H1 (cell line): ENCODE measurements around the gene OVCA2. TPM values are rescaled to one million over a fixed set of nuclear protein-coding genes. Genes with fewer than 3 reads are reported as not detected.

ENCODE experiments used
- CTCF ChIA-PET: fragments of 300-600 bp; sonication (Branson Sonifier 250); formaldehyde crosslinking; loops from one replicate; lab custom pipeline; 2021; ENCODE audit not compliant: partially characterized antibody; lab: Charles Lee
- POLR2A ChIA-PET: fragments of 300-600 bp; sonication (Branson Sonifier 250); formaldehyde crosslinking; loops from one replicate; lab custom pipeline; 2021; ENCODE audit warnings: inconsistent platforms; ENCODE audit not compliant: partially characterized antibody; lab: Charles Lee
- DNase-seq, 2 experiments: peaks; one replicate each; pipeline versions ENCODE4 v3.0.0 to v3.0.0-alpha.2; 2010 to 2022; ENCODE audit warnings: low spot score in 2 of 2, low read depth in 1 of 2, mixed read lengths in 1 of 2
- FAIRE-seq: peaks from 2 replicates; lab custom pipeline; 2011; peaks lifted over from hg19 to GRCh38; lab: Jason Lieb, UNC
- H2AFZ ChIP-seq: 2 replicates; pipeline ENCODE4 v1.8.1; 2012; ENCODE audit warnings: low read length, inconsistent platforms
- H2AK5ac ChIP-seq: 2 replicates; pipeline ENCODE4 v1.6.1; 2013; ENCODE audit warnings: low read depth, low read length
- H2BK120ac ChIP-seq: replicated peaks from 2 replicates; pipeline ENCODE3; 2013; ENCODE audit warnings: low read depth, low read length, inconsistent platforms
- H2BK12ac ChIP-seq: 2 replicates; pipeline ENCODE4 v1.6.1; 2013; ENCODE audit warnings: low read depth, low read length
- H2BK15ac ChIP-seq: 2 replicates; pipeline ENCODE4 v1.6.1; 2013; ENCODE audit warnings: low read length
- H2BK20ac ChIP-seq: 2 replicates; pipeline ENCODE4 v1.6.1; 2013; ENCODE audit warnings: low read length
- H2BK5ac ChIP-seq: 2 replicates; pipeline ENCODE4 v1.6.1; 2013; ENCODE audit warnings: low read depth, low read length
- H3K14ac ChIP-seq: 2 replicates; pipeline ENCODE4 v1.6.1; 2013; ENCODE audit warnings: inconsistent platforms; ENCODE audit not compliant: insufficient read length
- H3K18ac ChIP-seq: 2 replicates; pipeline ENCODE4 v1.6.1; 2013; ENCODE audit warnings: low read length; ENCODE audit errors: extremely low read depth
- H3K23ac ChIP-seq: 2 replicates; pipeline ENCODE4 v1.6.1; 2013; ENCODE audit warnings: inconsistent platforms; ENCODE audit not compliant: insufficient read length
- H3K23me2 ChIP-seq: 2 replicates; pipeline ENCODE4 v1.6.1; 2013; ENCODE audit warnings: low read depth, low read length
- H3K27ac ChIP-seq: 2 replicates; pipeline ENCODE4 v1.6.1; 2011; ENCODE audit warnings: low read depth, low read length, inconsistent platforms
- H3K27me3 ChIP-seq, 4 experiments: replicated peaks in 1 of 4; 1 replicate in 1 of 4; 2 replicates in 3 of 4; pipeline versions ENCODE4 v1.6.1 to v1.8.1; 2011 to 2013; ENCODE audit warnings: low read length in 3 of 4, mild to moderate bottlenecking in 3 of 4, inconsistent platforms in 2 of 4, mixed read lengths in 2 of 4, moderate library complexity in 1 of 4; ENCODE audit not compliant: control insufficient read depth in 3 of 4, insufficient read depth in 3 of 4; ENCODE audit errors: extremely low read depth in 1 of 4
- H3K36me3 ChIP-seq, 4 experiments: 2 replicates each; pipeline versions ENCODE4 v1.6.1 to v1.8.1; 2011 to 2013; ENCODE audit warnings: mild to moderate bottlenecking in 4 of 4, low read length in 3 of 4, moderate library complexity in 2 of 4, control low read depth in 1 of 4, inconsistent platforms in 1 of 4; ENCODE audit not compliant: insufficient read depth in 4 of 4, control insufficient read depth in 2 of 4
- H3K4ac ChIP-seq: replicated peaks from 2 replicates; pipeline ENCODE3; 2013; ENCODE audit warnings: low read length, low read depth, mixed read lengths, inconsistent platforms; ENCODE audit not compliant: insufficient read length
- H3K4me1 ChIP-seq, 4 experiments: replicated peaks in 1 of 4; 1 replicate in 1 of 4; 2 replicates in 3 of 4; pipeline versions ENCODE4 v1.6.1 to v1.8.1; 2011 to 2013; ENCODE audit warnings: low read length in 3 of 4, inconsistent platforms in 2 of 4, mixed read lengths in 1 of 4; ENCODE audit not compliant: insufficient read depth in 4 of 4, control insufficient read depth in 3 of 4
- H3K4me2 ChIP-seq, 2 experiments: 2 replicates each; pipeline versions ENCODE4 v1.6.1 to v1.8.1; 2011 to 2013; ENCODE audit warnings: low read depth in 2 of 2, low read length in 2 of 2, control low read depth in 1 of 2, inconsistent platforms in 1 of 2, mild to moderate bottlenecking in 1 of 2; ENCODE audit not compliant: insufficient read depth in 1 of 2
- H3K4me3 ChIP-seq, 4 experiments: fragments of 200-600, 300-600 bp in 1 of 4; sonication (generic), shearing (Covaris generic), sonication (Bioruptor Twin) in 1 of 4; 2 replicates each; pipeline versions ENCODE4 v1.5.1 to v1.8.1; 2011 to 2016; ENCODE audit warnings: low read length in 4 of 4, low read depth in 3 of 4, control low read depth in 2 of 4, inconsistent platforms in 2 of 4, mild to moderate bottlenecking in 2 of 4, mixed read lengths in 1 of 4, moderate library complexity in 1 of 4; ENCODE audit not compliant: insufficient read depth in 2 of 4; ENCODE audit errors: extremely low read depth in 1 of 4
- H3K56ac ChIP-seq: replicated peaks from 2 replicates; pipeline ENCODE3; 2013; ENCODE audit warnings: low read depth, mild to moderate bottlenecking, mixed read lengths, low read length, inconsistent platforms; ENCODE audit not compliant: insufficient read length
- H3K79me1 ChIP-seq: 2 replicates; pipeline ENCODE4 v1.6.1; 2013; ENCODE audit warnings: low read depth, low read length, control low read depth
- H3K79me2 ChIP-seq, 2 experiments: 2 replicates each; pipeline versions ENCODE4 v1.6.1 to v1.8.1; 2012 to 2013; ENCODE audit warnings: low read length in 2 of 2, mild to moderate bottlenecking in 2 of 2, inconsistent platforms in 1 of 2; ENCODE audit not compliant: insufficient read depth in 2 of 2, control insufficient read depth in 1 of 2
- H3K9ac ChIP-seq, 4 experiments: replicated peaks in 1 of 4; 1 replicate in 1 of 4; 2 replicates in 3 of 4; pipeline versions ENCODE4 v1.6.1 to v1.8.1; 2011 to 2013; ENCODE audit warnings: low read depth in 3 of 4, low read length in 3 of 4, control low read depth in 2 of 4, mild to moderate bottlenecking in 2 of 4, moderate library complexity in 2 of 4, inconsistent platforms in 1 of 4; ENCODE audit errors: extremely low read depth in 1 of 4
- H3K9me3 ChIP-seq, 2 experiments: 2 replicates each; pipeline versions ENCODE4 v1.6.1 to v1.8.1; 2012 to 2013; ENCODE audit warnings: mild to moderate bottlenecking in 2 of 2, moderate library complexity in 2 of 2, control low read depth in 1 of 2, inconsistent platforms in 1 of 2, low read depth in 1 of 2, low read length in 1 of 2, mixed read lengths in 1 of 2; ENCODE audit not compliant: insufficient read depth in 2 of 2
- H4K20me1 ChIP-seq, 2 experiments: replicated peaks in 1 of 2; 2 replicates each; pipeline versions ENCODE3 to v1.8.1; 2011 to 2013; ENCODE audit warnings: inconsistent platforms in 2 of 2, low read length in 2 of 2, mild to moderate bottlenecking in 1 of 2; ENCODE audit not compliant: insufficient read depth in 2 of 2, control insufficient read depth in 1 of 2
- H4K5ac ChIP-seq: 2 replicates; pipeline ENCODE4 v1.6.1; 2013; ENCODE audit warnings: low read length, low read depth, mixed read lengths, inconsistent platforms; ENCODE audit not compliant: insufficient read length
- H4K8ac ChIP-seq: 2 replicates; pipeline ENCODE4 v1.8.0; 2013; ENCODE audit warnings: mild to moderate bottlenecking, moderate library complexity, low read length, inconsistent platforms; ENCODE audit not compliant: insufficient read depth; ENCODE audit errors: extremely low read depth
- H4K91ac ChIP-seq: replicated peaks from 2 replicates; pipeline ENCODE3; 2013; ENCODE audit warnings: low read length, mixed read lengths, inconsistent platforms; ENCODE audit not compliant: insufficient read length
- ATF2 ChIP-seq: IDR thresholded peaks from 2 replicates; pipeline ENCODE4 v1.6.1; 2012; ENCODE audit warnings: low read length, inconsistent platforms
- CTBP2 ChIP-seq: IDR thresholded peaks from 2 replicates; pipeline ENCODE4 v1.7.0; 2011; ENCODE audit warnings: borderline replicate concordance, mild to moderate bottlenecking, moderate library complexity, mixed read lengths, low read length; ENCODE audit not compliant: insufficient read depth, insufficient read length
- E2F6 ChIP-seq: IDR thresholded peaks from 2 replicates; pipeline ENCODE4 v1.6.1; 2012; ENCODE audit warnings: inconsistent platforms
- EGR1 ChIP-seq: IDR thresholded peaks from 2 replicates; pipeline ENCODE4 v1.6.1; 2011; ENCODE audit warnings: low read depth, low read length, borderline replicate concordance
- GABPA ChIP-seq: IDR thresholded peaks from 2 replicates; pipeline ENCODE4 v1.6.1; 2011; ENCODE audit warnings: mild to moderate bottlenecking, low read length, moderate library complexity, borderline replicate concordance; ENCODE audit not compliant: insufficient read depth
- POLR2AphosphoS5 ChIP-seq: IDR thresholded peaks from 2 replicates; pipeline ENCODE4 v1.6.1; 2011; ENCODE audit warnings: low read depth, low read length
- RAD21 ChIP-seq, 2 experiments: IDR thresholded peaks in 1 of 2; conservative IDR thresholded peaks in 1 of 2; 2 replicates each; pipeline ENCODE4 v1.6.1; 2011; ENCODE audit warnings: low read depth in 2 of 2, low read length in 2 of 2, improper control_type of control experiment in 1 of 2, inconsistent platforms in 1 of 2, mild to moderate bottlenecking in 1 of 2, moderate library complexity in 1 of 2
- RNF2 ChIP-seq: fragments of 200-900, 300-1000 bp; sonication (generic); IDR thresholded peaks from 2 replicates; pipeline ENCODE4 v1.7.1; 2016; ENCODE audit warnings: borderline replicate concordance, low read depth, mild to moderate bottlenecking, antibody characterized with exemption, low read length; ENCODE audit not compliant: poor library complexity, severe bottlenecking; ENCODE audit errors: missing control alignments
- YY1 ChIP-seq: IDR thresholded peaks from 2 replicates; pipeline ENCODE4 v1.6.1; 2011; ENCODE audit warnings: low read depth, mild to moderate bottlenecking, low read length
- WGBS, 2 experiments: shearing (Covaris generic) in 1 of 2; methylation state at CpG; one replicate each; pipeline versions ENCODE4 v1.1.6 to v1.1.7; 2013 to 2015; ENCODE audit warnings: low lambda C conversion rate in 2 of 2, mixed read lengths in 2 of 2, inconsistent platforms in 1 of 2, low coverage in 1 of 2, missing lambda C conversion rate in 1 of 2; ENCODE audit not compliant: insufficient replicate concordance in 2 of 2, insufficient coverage in 1 of 2, insufficient read length in 1 of 2; ENCODE audit errors: extremely low coverage in 1 of 2, missing lambda C conversion rate in 1 of 2; 5-methylcytosine and 5-hydroxymethylcytosine counted together
- polyA plus RNA-seq, 7 experiments: library from polyadenylated mRNA; depleted of rRNA in 3 of 7; stranded (reverse) in 5 of 7; unstranded in 2 of 7; fragments of >200 nt in 5 of 7; fragments of 200-250 nt in 2 of 7; gene quantifications; 1 replicate in 5 of 7; 2 replicates in 1 of 7; 4 replicates in 1 of 7; pipeline versions ENCODE4 v1.2.1 to v1.2.3, GENCODE V29; 2011 to 2013; ENCODE audit warnings: missing spikeins in 2 of 7, mixed read lengths in 2 of 7
- total RNA-seq: library from RNA; stranded (reverse); fragmentation: NEBNext Ultra II Directional; extraction: Animal tissue kit (Norgen Biotek cat#: 25700); gene quantifications from 2 replicates; pipeline ENCODE4 v1.2.1, GENCODE V29; 2021
- TF ChIP-seq, protein P1 (sequence below): IDR thresholded peaks from 2 replicates; pipeline ENCODE4 v1.6.1; 2012; ENCODE audit warnings: inconsistent platforms

Gene OVCA2
- total and polyA plus RNA-seq, 2 of the 8 experiments (the other 6 are each of a cell fraction or from before 2014, with no cell fraction given), result 15.3 to 37.0 TPM

DNA sequence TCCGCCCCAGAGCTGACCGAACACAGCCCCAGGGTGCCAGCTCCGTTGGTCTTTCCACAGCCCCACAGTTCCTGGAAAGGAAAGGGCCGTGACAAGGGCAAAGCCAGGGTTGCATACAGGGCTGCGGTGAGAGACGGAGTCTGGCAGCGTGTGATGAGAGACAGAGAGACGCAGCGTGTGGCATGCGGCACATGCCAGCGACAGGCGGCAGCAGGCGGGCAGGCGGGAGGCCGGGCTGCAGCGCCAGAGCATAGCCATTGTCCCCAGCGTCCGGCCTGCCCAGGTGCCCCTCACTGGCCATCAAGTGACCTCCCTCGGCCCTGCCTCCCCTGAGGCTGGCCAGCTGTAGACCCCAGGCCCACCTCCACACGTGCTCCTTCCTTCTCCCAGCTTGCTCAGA, 25.3 kb upstream of the OVCA2 start:
- no peaks in the 10 kb centered on the region for H3K79me1 ChIP-seq
- no peaks in the 10 kb centered on the region for H3K36me3 ChIP-seq
- 89% methylated on average over 20 of the region's 20 CpGs; no CpG with 5 or more reads in 1 of the 2 experiments for WGBS, 2 experiments
- H2BK120ac ChIP-seq, result no peak overlapping the region
- no peak overlapping the region for H3K14ac ChIP-seq
- no peak overlapping the region for H3K4ac ChIP-seq
- H3K27ac ChIP-seq, result no peak overlapping the region
- H2BK12ac ChIP-seq, result no peak overlapping the region
- no peak overlapping the region for H2AFZ ChIP-seq
- H4K91ac ChIP-seq, result no peak overlapping the region
- ChIA-PET POLR2A (interaction anchor here (1.0 to 1.1 kb wide), 2 partner anchors 8 to 24 kb away, joined by 3 to 4 read pairs; partner anchors contain the start of gene RTN4RL1), CTCF (interaction anchor here (1.0 kb wide), 1 partner anchor 43 kb away, joined by 5 read pairs; no protein-coding TSS in a partner anchor)
- no peak for DNase-seq
- peaks cover 0 to 2% of the 10 kb centered on the region in 2 experiments for H4K20me1 ChIP-seq
- no peak for FAIRE-seq
- H3K4me3 ChIP-seq, result no peak overlapping the region
- H3K4me2 ChIP-seq, result no peak overlapping the region
- H3K56ac ChIP-seq, result no peak overlapping the region
- no peak overlapping the region for H4K8ac ChIP-seq
- peaks cover 0 to 8% (median 2%) of the 10 kb centered on the region in 4 experiments; a peak in 3 of 7 replicates for H3K4me1 ChIP-seq
- H2BK15ac ChIP-seq, result no peak overlapping the region
- H3K27me3 ChIP-seq, result peaks cover 0 to 37% (median 29%) of the 10 kb centered on the region in 4 experiments; a peak in 6 of 7 replicates
- no peak overlapping the region; a peak in 1 of 7 replicates for H3K9ac ChIP-seq
- H2AK5ac ChIP-seq, result no peak overlapping the region
- H3K79me2 ChIP-seq, result no peaks in the 10 kb centered on the region
- H3K18ac ChIP-seq, result no peak overlapping the region
- H3K9me3 ChIP-seq, result no peaks in the 10 kb centered on the region
- no peak overlapping the region for H2BK5ac ChIP-seq
- H4K5ac ChIP-seq, result no peak overlapping the region
- H2BK20ac ChIP-seq, result no peak overlapping the region
- H3K23me2 ChIP-seq, result no peaks in the 10 kb centered on the region
- no peak overlapping the region for H3K23ac ChIP-seq
- no peak for TF ChIP-seq YY1
- TF ChIP-seq CTBP2, result no peak
- TF ChIP-seq, protein P1, sequence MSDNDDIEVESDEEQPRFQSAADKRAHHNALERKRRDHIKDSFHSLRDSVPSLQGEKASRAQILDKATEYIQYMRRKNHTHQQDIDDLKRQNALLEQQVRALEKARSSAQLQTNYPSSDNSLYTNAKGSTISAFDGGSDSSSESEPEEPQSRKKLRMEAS, result no peak
- TF ChIP-seq POLR2AphosphoS5, result no peak
- no peak for TF ChIP-seq E2F6
- TF ChIP-seq RNF2, result no peak
- TF ChIP-seq EGR1, result no peak
- no peak for TF ChIP-seq ATF2
- no peak for TF ChIP-seq GABPA
- TF ChIP-seq RAD21 (IDR thresholded peaks at IDR 0.05 in 1 of 2, conservative IDR thresholded peaks at IDR 0.05 in 1 of 2; ENCODE audit: low read depth in 2 of 2, low read length in 2 of 2), result no peak
